A549 (cell line): ENCODE results near the gene PRR12. TPM values are rescaled to one million over a fixed set of nuclear protein-coding genes. Genes with fewer than 3 reads are reported as not detected.
A peak's percentile ranks its signal among the peaks of the same experiment; 100 is the strongest.

Source experiments
- ATAC-seq, 2 experiments: fragments of 200-7000 bp in 1 of 2; fragments of >200 bp in 1 of 2; cut with Nextera tagmentation in 1 of 2; cut with Tn5 transposase in 1 of 2; 3 replicates each; pipeline versions ENCODE4 v1.8.0 to v1.9.1; 2018 to 2020; ENCODE audit warnings: mild to moderate bottlenecking in 1 of 2, moderate library complexity in 1 of 2
- CTCF ChIA-PET: fragments of 300-600 bp; sonication (Branson Sonifier 250); formaldehyde crosslinking; extraction: SDS; loops from one replicate; lab custom pipeline; 2021; ENCODE audit warnings: antibody characterized with exemption, inconsistent platforms; lab: Yijun Ruan, JAX
- POLR2A ChIA-PET: fragments of 350-600 bp; formaldehyde crosslinking; extraction: SDS; loops from one replicate; lab custom pipeline; 2021; ENCODE audit warnings: antibody characterized with exemption, inconsistent platforms; lab: Yijun Ruan, JAX
- DNase-seq, 2 experiments: peaks; one replicate each; pipeline versions ENCODE4 v3.0.0 to v3.0.0-alpha.2; 2011 to 2016; ENCODE audit warnings: low read depth in 1 of 2, low spot score in 1 of 2
- FAIRE-seq: peaks from 2 replicates; lab custom pipeline; 2011; peaks lifted over from hg19 to GRCh38; lab: Jason Lieb, UNC
- H3K27ac ChIP-seq, 2 experiments: fragments of >200 bp; sonication (Bioruptor Twin); formaldehyde crosslinking; 3 replicates each; pipeline ENCODE4 v1.5.1; 2016 to 2017
- H3K4me1 ChIP-seq: fragments of >200 bp; sonication (Bioruptor Twin); formaldehyde crosslinking; 3 replicates; pipeline ENCODE4 v1.6.1; 2016
- H3K4me2 ChIP-seq: fragments of >200 bp; sonication (Bioruptor Twin); formaldehyde crosslinking; 3 replicates; pipeline ENCODE4 v1.6.1; 2016
- H3K4me3 ChIP-seq: fragments of >200 bp; sonication (Bioruptor Twin); formaldehyde crosslinking; 3 replicates; pipeline ENCODE4 v1.5.1; 2016
- H3K9me3 ChIP-seq: fragments of >200 bp; sonication (Bioruptor Twin); formaldehyde crosslinking; 3 replicates; pipeline ENCODE4 v1.6.1; 2016
- BCL3 ChIP-seq: fragments of >200 bp; sonication (Bioruptor Twin); formaldehyde crosslinking; IDR thresholded peaks from 3 replicates; pipeline ENCODE4 v1.6.1; 2016
- CBX2 ChIP-seq: fragments of 200-600 bp; sonication (generic); IDR thresholded peaks from 2 replicates; pipeline ENCODE4 v1.6.1; 2016; ENCODE audit warnings: low read depth, mild to moderate bottlenecking, borderline replicate concordance
- CEBPB ChIP-seq, 2 experiments: fragments of >200 bp in 1 of 2; sonication (Bioruptor Twin) in 1 of 2; formaldehyde crosslinking in 1 of 2; IDR thresholded peaks; 2 replicates each; pipeline ENCODE4 v1.6.1; 2012 to 2016
- CHD2 ChIP-seq: fragments of 150-350 bp; IDR thresholded peaks from 2 replicates; pipeline ENCODE4 v1.6.1; 2014; ENCODE audit warnings: low read length; ENCODE audit not compliant: partially characterized antibody
- ELK1 ChIP-seq: fragments of 150-350 bp; IDR thresholded peaks from 2 replicates; pipeline ENCODE4 v1.6.1; 2014; ENCODE audit warnings: low read depth, mild to moderate bottlenecking, low read length
- FOSB ChIP-seq: fragments of 250-450 bp; sonication (Bioruptor Pico); IDR thresholded peaks from 2 replicates; pipeline ENCODE4 v1.5.0; 2020; ENCODE audit warnings: mild to moderate bottlenecking, moderate library complexity
- FOSL2 ChIP-seq, 2 experiments: fragments of 450-650 bp in 1 of 2; fragments of >200 bp in 1 of 2; sonication (Bioruptor Twin) in 1 of 2; formaldehyde crosslinking; IDR thresholded peaks; 2 replicates each; pipeline versions ENCODE4 v1.5.0 to v1.6.1; 2016 to 2020; ENCODE audit warnings: mild to moderate bottlenecking in 1 of 2, moderate library complexity in 1 of 2
- HOXB13 ChIP-seq: fragments of 250-450 bp; sonication (Bioruptor Pico); IDR thresholded peaks from 2 replicates; pipeline ENCODE4 v1.5.0; 2020; ENCODE audit warnings: low read depth, mild to moderate bottlenecking, moderate library complexity
- HOXB5 ChIP-seq: fragments of 250-450 bp; sonication (Bioruptor Pico); IDR thresholded peaks from 2 replicates; pipeline ENCODE4 v1.5.0; 2020; ENCODE audit warnings: mild to moderate bottlenecking, moderate library complexity
- KDM5A ChIP-seq: fragments of 200-600 bp; sonication (generic); IDR thresholded peaks from 2 replicates; pipeline ENCODE4 v1.6.1; 2016; ENCODE audit warnings: antibody characterized with exemption, mild to moderate bottlenecking
- MAZ ChIP-seq: fragments of 150-350 bp; IDR thresholded peaks from 2 replicates; pipeline ENCODE4 v1.6.1; 2014; ENCODE audit warnings: antibody characterized with exemption, low read depth, low read length, borderline replicate concordance
- MYC ChIP-seq: IDR thresholded peaks from 2 replicates; pipeline ENCODE4 v1.6.1; 2012; ENCODE audit warnings: mild to moderate bottlenecking, inconsistent platforms, low read length, improper control_type of control experiment, borderline replicate concordance
- PHF8 ChIP-seq: fragments of 200-600 bp; sonication (generic); IDR thresholded peaks from 2 replicates; pipeline ENCODE4 v1.6.1; 2016; ENCODE audit warnings: low read depth, mild to moderate bottlenecking, antibody characterized with exemption, moderate library complexity, borderline replicate concordance
- POLR2A ChIP-seq: IDR thresholded peaks from 2 replicates; pipeline ENCODE4 v1.6.1; 2012; ENCODE audit warnings: mild to moderate bottlenecking, low read length
- POLR2AphosphoS2 ChIP-seq: conservative IDR thresholded peaks from 2 replicates; pipeline ENCODE4 v1.6.1; 2012; ENCODE audit warnings: low read length, improper control_type of control experiment, inconsistent platforms
- RARB ChIP-seq: fragments of 250-450 bp; sonication (Bioruptor Pico); IDR thresholded peaks from 2 replicates; pipeline ENCODE4 v1.8.0; 2021; ENCODE audit warnings: mild to moderate bottlenecking, moderate library complexity
- SMC3 ChIP-seq: fragments of >200 bp; sonication (Bioruptor Twin); formaldehyde crosslinking; IDR thresholded peaks from 3 replicates; pipeline ENCODE4 v1.6.1; 2018; ENCODE audit warnings: inconsistent platforms
- TFCP2L1 ChIP-seq: fragments of 250-450 bp; sonication (Bioruptor Pico); IDR thresholded peaks from 2 replicates; pipeline ENCODE4 v1.5.0; 2021; ENCODE audit warnings: mild to moderate bottlenecking
- TP53 ChIP-seq: fragments of 250-450 bp; sonication (Bioruptor Pico); IDR thresholded peaks from 2 replicates; pipeline ENCODE4 v1.5.0; 2021; ENCODE audit warnings: mild to moderate bottlenecking, moderate library complexity
- ZC3H11A ChIP-seq: fragments of 450-650 bp; IDR thresholded peaks from 2 replicates; pipeline ENCODE4 v1.6.1; 2014; ENCODE audit warnings: antibody characterized with exemption, mild to moderate bottlenecking
- ZSCAN20 ChIP-seq: fragments of 250-450 bp; sonication (Bioruptor Pico); IDR thresholded peaks from 2 replicates; pipeline ENCODE4 v1.8.0; 2022; ENCODE audit warnings: mild to moderate bottlenecking, moderate library complexity
- WGBS: methylation state at CpG from one replicate; pipeline ENCODE4 v1.1.6; 2017; ENCODE audit errors: missing lambda C conversion rate; 5-methylcytosine and 5-hydroxymethylcytosine counted together
- polyA plus RNA-seq, 4 experiments: library from polyadenylated mRNA; depleted of rRNA in 3 of 4; stranded (reverse); fragments of >200 nt; fragmentation: RNase III in 1 of 4; extraction: RNeasy Plus Mini Kit Qiagen cat#74134 plus additional on column Dnase treatment in 1 of 4; gene quantifications; 2 replicates in 3 of 4; 3 replicates in 1 of 4; pipeline ENCODE4 v1.2.3, GENCODE V29; 2011 to 2017
- TF ChIP-seq, protein P1 (sequence below): fragments of 200-600 bp; sonication (generic); IDR thresholded peaks from 2 replicates; pipeline ENCODE4 v1.6.1; 2016; ENCODE audit warnings: antibody characterized with exemption, mild to moderate bottlenecking, moderate library complexity
- TF ChIP-seq, protein P2 (sequence below): IDR thresholded peaks from 2 replicates; pipeline ENCODE4 v1.6.1; 2012; ENCODE audit warnings: low read depth, borderline replicate concordance
- TF ChIP-seq, protein P3 (sequence below): fragments of >200 bp; sonication (Bioruptor Twin); formaldehyde crosslinking; IDR thresholded peaks from 3 replicates; pipeline ENCODE4 v1.5.1; 2016

The PRR12 gene
- polyA plus RNA-seq, 2 of the 4 experiments (the other 2 are of a cell fraction), result 0.78 to 15.6 TPM

GRCh38 chr19:49640113-49640898, 49.3 kb downstream of the PRR12 start, which contains the start of gene RRAS (continued):
- no peak for TF ChIP-seq ELK1

GRCh38 chr19:49641688-49642491, 50.9 kb downstream of the PRR12 start, which contains the start of gene SCAF1:
SCAF1 (plus strand) TSS chr19:49642209; CDS start chr19:49645027, 2,818 bp downstream.
- peak; percentile 55 to 61 for ATAC-seq
- FAIRE-seq, result peak; percentile 54
- Histone ChIP-seq H3K9me3 (no peaks in the 10 kb centered on the region), H3K27ac (peak within 1 kb of the TSS; percentile 97 to 99), H3K4me2 (peak within 1 kb of the TSS; percentile 98), H3K4me1 (peaks cover 37% of the 10 kb centered on the region), H3K4me3 (peak within 1 kb of the TSS; percentile 94)
- 2% methylated on average over 25 of the region's 87 CpGs for WGBS
- POLR2A ChIA-PET, result interaction anchor here (0.5 to 3.9 kb wide), 23 partner anchors 8 to 235 kb away, joined by 3 to 45 read pairs (median 5); partner anchors contain the start of genes AKT1S1, ALDH16A1, AP2A1 and BCL2L12
- CTCF ChIA-PET, result interaction anchor here (0.6 to 12.4 kb wide), 5 partner anchors 18 to 39 kb away, joined by 3 to 134 read pairs (median 7); partner anchors contain the start of genes BCL2L12, IRF3 and PRMT1
- peak; percentile 98 to 100 for DNase-seq
- TF ChIP-seq, protein P1, sequence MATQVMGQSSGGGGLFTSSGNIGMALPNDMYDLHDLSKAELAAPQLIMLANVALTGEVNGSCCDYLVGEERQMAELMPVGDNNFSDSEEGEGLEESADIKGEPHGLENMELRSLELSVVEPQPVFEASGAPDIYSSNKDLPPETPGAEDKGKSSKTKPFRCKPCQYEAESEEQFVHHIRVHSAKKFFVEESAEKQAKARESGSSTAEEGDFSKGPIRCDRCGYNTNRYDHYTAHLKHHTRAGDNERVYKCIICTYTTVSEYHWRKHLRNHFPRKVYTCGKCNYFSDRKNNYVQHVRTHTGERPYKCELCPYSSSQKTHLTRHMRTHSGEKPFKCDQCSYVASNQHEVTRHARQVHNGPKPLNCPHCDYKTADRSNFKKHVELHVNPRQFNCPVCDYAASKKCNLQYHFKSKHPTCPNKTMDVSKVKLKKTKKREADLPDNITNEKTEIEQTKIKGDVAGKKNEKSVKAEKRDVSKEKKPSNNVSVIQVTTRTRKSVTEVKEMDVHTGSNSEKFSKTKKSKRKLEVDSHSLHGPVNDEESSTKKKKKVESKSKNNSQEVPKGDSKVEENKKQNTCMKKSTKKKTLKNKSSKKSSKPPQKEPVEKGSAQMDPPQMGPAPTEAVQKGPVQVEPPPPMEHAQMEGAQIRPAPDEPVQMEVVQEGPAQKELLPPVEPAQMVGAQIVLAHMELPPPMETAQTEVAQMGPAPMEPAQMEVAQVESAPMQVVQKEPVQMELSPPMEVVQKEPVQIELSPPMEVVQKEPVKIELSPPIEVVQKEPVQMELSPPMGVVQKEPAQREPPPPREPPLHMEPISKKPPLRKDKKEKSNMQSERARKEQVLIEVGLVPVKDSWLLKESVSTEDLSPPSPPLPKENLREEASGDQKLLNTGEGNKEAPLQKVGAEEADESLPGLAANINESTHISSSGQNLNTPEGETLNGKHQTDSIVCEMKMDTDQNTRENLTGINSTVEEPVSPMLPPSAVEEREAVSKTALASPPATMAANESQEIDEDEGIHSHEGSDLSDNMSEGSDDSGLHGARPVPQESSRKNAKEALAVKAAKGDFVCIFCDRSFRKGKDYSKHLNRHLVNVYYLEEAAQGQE, result no peak
- no peak for TF ChIP-seq CBX2
- no peak for TF ChIP-seq HOXB13 (CRISPR knock-in tag)
- peak; percentile 98 for TF ChIP-seq TFCP2L1 (CRISPR knock-in tag)
- no peak for TF ChIP-seq ZSCAN20 (CRISPR knock-in tag)
- peak; percentile 50; the same call in 2 of the 3 replicates for TF ChIP-seq BCL3
- TF ChIP-seq, protein P2, sequence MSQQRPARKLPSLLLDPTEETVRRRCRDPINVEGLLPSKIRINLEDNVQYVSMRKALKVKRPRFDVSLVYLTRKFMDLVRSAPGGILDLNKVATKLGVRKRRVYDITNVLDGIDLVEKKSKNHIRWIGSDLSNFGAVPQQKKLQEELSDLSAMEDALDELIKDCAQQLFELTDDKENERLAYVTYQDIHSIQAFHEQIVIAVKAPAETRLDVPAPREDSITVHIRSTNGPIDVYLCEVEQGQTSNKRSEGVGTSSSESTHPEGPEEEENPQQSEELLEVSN, result 0 out of 2 replicates have a peak, but pooled peaks have one; percentile 43
- TF ChIP-seq MAZ, result peak; percentile 69
- TF ChIP-seq CEBPB (IDR thresholded peaks at IDR 0.05), result peak in 1 of 2 experiments; percentile 29; a peak in 1 of 4 replicates
- TF ChIP-seq KDM5A, result no peak
- TF ChIP-seq SMC3, result no peak
- TF ChIP-seq TP53 (CRISPR knock-in tag), result peak; percentile 93
- no peak for TF ChIP-seq ZC3H11A
- TF ChIP-seq, protein P3, sequence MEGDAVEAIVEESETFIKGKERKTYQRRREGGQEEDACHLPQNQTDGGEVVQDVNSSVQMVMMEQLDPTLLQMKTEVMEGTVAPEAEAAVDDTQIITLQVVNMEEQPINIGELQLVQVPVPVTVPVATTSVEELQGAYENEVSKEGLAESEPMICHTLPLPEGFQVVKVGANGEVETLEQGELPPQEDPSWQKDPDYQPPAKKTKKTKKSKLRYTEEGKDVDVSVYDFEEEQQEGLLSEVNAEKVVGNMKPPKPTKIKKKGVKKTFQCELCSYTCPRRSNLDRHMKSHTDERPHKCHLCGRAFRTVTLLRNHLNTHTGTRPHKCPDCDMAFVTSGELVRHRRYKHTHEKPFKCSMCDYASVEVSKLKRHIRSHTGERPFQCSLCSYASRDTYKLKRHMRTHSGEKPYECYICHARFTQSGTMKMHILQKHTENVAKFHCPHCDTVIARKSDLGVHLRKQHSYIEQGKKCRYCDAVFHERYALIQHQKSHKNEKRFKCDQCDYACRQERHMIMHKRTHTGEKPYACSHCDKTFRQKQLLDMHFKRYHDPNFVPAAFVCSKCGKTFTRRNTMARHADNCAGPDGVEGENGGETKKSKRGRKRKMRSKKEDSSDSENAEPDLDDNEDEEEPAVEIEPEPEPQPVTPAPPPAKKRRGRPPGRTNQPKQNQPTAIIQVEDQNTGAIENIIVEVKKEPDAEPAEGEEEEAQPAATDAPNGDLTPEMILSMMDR, result no peak
- no peak for TF ChIP-seq ELK1
- peak; percentile 84 for TF ChIP-seq POLR2A
- peak; percentile 64; the same call in 1 of the 2 replicates for TF ChIP-seq HOXB5 (CRISPR knock-in tag)
- peak; percentile 93 for TF ChIP-seq FOSB (CRISPR knock-in tag)
- no peak for TF ChIP-seq FOSL2 (IDR thresholded peaks at IDR 0.05)
- TF ChIP-seq FOSL2 (CRISPR knock-in tag; IDR thresholded peaks at IDR 0.05), result peak; percentile 74
- peak; percentile 42 for TF ChIP-seq CHD2
- TF ChIP-seq PHF8, result peak; percentile 93
- 0 out of 2 replicates have a peak, but pooled peaks have one; percentile 55 for TF ChIP-seq RARB
- TF ChIP-seq MYC, result 0 out of 2 replicates have a peak, but pooled peaks have one; percentile 20
- TF ChIP-seq POLR2AphosphoS2, result peak; percentile 83
